ENCODE data around the gene BTD.
A peak's percentile ranks its signal among the peaks of the same experiment; 100 is the strongest.

Gene BTD

GRCh38 chr3:15645246-15645645 lies 43.7 kb downstream of the BTD start:
- TF ChIP-seq FOXM1 (IDR thresholded peaks at IDR 0.05; ENCODE audit: borderline replicate concordance, low read depth) (no peak), ZBTB7A (IDR thresholded peaks at IDR 0.05; ENCODE audit: low read depth) (no peak), CREB1 (IDR thresholded peaks at IDR 0.05; ENCODE audit: low read depth) (no peak), USF1 (IDR thresholded peaks at IDR 0.05) (no peak), NFIC (IDR thresholded peaks at IDR 0.05) (no peak), TEAD4 (IDR thresholded peaks at IDR 0.05) (no peak), TAF1 (IDR thresholded peaks at IDR 0.05; ENCODE audit: low read depth) (no peak)

DNA sequence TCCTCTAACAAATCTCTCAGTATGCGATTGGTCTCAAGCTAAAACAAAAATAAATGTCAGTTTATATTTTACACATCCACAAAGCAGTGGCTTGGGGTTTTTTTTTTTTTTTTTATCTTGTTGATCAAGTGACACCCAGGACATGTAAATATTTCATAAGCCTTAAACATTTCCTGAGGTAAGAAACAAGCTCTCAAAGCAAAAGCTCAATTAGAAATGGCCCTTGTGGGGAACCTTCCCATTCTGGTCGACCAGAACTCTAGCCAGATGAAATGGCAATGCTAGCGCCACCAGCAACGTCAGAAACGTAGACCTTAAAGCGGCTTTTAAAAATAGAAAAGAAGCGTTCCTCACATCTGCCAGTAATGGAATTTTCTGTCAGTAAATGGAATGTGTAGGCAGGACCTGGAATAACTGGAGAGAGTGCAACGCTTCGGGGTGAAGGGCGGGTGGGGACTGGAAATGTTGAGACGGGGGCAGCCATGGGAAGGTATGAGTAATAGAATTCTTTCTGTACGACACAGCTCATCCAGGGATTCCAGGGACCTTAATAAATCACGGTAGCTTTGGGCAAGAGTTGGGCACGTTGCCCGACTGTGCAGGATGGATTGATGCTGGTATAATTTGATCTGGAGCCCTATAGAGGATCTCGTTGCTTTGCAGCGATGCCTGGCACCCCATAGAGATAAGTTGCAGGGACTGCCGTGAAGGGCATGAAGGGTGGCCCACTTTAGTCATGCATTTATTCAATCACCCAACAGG lies 44.4 kb downstream of the BTD start:
- TF ChIP-seq RAD21 (IDR thresholded peaks at IDR 0.05; ENCODE audit: low read depth) = no peak
- TF ChIP-seq NFIC (IDR thresholded peaks at IDR 0.05) = peak; percentile 77
- TF ChIP-seq CEBPB (IDR thresholded peaks at IDR 0.05) = no peak; the same call in 1 of the 2 replicates
- TF ChIP-seq EGR1 (IDR thresholded peaks at IDR 0.05) = no peak
- TF ChIP-seq EP300 (IDR thresholded peaks at IDR 0.05; ENCODE audit: borderline replicate concordance) = peak; percentile 73
- no peak for TF ChIP-seq REST (IDR thresholded peaks at IDR 0.05; ENCODE audit: low read depth)
- TF ChIP-seq TAF1 (IDR thresholded peaks at IDR 0.05; ENCODE audit: low read depth) = no peak; the same call in 1 of the 2 replicates
- no peak for TF ChIP-seq YY1 (IDR thresholded peaks at IDR 0.05; ENCODE audit: low read depth)
- TF ChIP-seq ZBTB7A (IDR thresholded peaks at IDR 0.05; ENCODE audit: low read depth) = no peak
- no peak for TF ChIP-seq FOXM1 (IDR thresholded peaks at IDR 0.05; ENCODE audit: borderline replicate concordance, low read depth)
- peak; percentile 73 for TF ChIP-seq TCF12 (IDR thresholded peaks at IDR 0.05; ENCODE audit: low read depth)
- no peak for TF ChIP-seq MAX (IDR thresholded peaks at IDR 0.05)
- TF ChIP-seq TEAD4 (IDR thresholded peaks at IDR 0.05) = peak; percentile 80
- no peak for TF ChIP-seq USF1 (IDR thresholded peaks at IDR 0.05)
- no peak for TF ChIP-seq CREB1 (IDR thresholded peaks at IDR 0.05; ENCODE audit: low read depth)

GRCh38 chr3:15646851-15647511 lies 45.4 kb downstream of the BTD start:
- TF ChIP-seq TEAD4 (IDR thresholded peaks at IDR 0.05) = no peak
- TF ChIP-seq EP300 (IDR thresholded peaks at IDR 0.05; ENCODE audit: borderline replicate concordance) = no peak
- no peak for TF ChIP-seq RAD21 (IDR thresholded peaks at IDR 0.05; ENCODE audit: low read depth)
- TF ChIP-seq YY1 (IDR thresholded peaks at IDR 0.05; ENCODE audit: low read depth) = no peak
- TF ChIP-seq NFIC (IDR thresholded peaks at IDR 0.05) = no peak
- TF ChIP-seq EGR1 (IDR thresholded peaks at IDR 0.05) = no peak
- no peak for TF ChIP-seq REST (IDR thresholded peaks at IDR 0.05; ENCODE audit: low read depth)
- TF ChIP-seq CEBPB (IDR thresholded peaks at IDR 0.05) = no peak
- no peak for TF ChIP-seq TCF12 (IDR thresholded peaks at IDR 0.05; ENCODE audit: low read depth)
- TF ChIP-seq CREB1 (IDR thresholded peaks at IDR 0.05; ENCODE audit: low read depth) = no peak
- TF ChIP-seq ZBTB7A (IDR thresholded peaks at IDR 0.05; ENCODE audit: low read depth) = no peak
- TF ChIP-seq USF1 (IDR thresholded peaks at IDR 0.05) = no peak
- TF ChIP-seq FOXM1 (IDR thresholded peaks at IDR 0.05; ENCODE audit: borderline replicate concordance, low read depth) = no peak
- no peak for TF ChIP-seq MAX (IDR thresholded peaks at IDR 0.05)

DNA sequence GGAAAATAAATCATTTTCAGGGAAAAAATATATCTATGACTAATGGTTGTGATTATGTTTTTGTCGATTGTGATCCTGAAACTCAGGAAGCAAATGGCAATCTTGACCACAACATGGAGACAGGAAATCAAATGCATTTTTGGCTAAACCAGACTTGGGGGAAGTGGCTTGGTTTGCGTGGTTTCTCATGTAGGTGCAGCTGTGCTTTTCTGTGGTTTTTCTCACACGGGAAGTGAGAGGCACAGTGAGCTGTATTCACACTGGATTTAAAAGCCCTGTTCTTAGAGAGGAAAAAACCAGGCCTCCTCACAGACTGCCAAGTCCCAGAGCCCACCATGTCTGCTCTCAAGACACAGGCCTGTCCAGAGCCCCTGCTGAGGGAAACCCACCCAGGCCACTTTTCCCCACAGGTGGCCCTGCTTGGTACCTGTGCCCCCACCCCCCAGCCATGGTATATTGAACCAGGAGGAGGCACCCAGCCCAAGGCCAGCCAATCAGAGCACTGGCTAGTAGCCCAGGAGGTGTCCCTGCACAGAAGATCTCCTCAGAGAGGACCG lies 46.1 kb downstream of the BTD start:
- TF ChIP-seq ZBTB7A (IDR thresholded peaks at IDR 0.05; ENCODE audit: low read depth) (no peak), TCF12 (IDR thresholded peaks at IDR 0.05; ENCODE audit: low read depth) (no peak), CREB1 (IDR thresholded peaks at IDR 0.05; ENCODE audit: low read depth) (no peak), FOXM1 (IDR thresholded peaks at IDR 0.05; ENCODE audit: borderline replicate concordance, low read depth) (no peak), TAF1 (IDR thresholded peaks at IDR 0.05; ENCODE audit: low read depth) (no peak), RAD21 (IDR thresholded peaks at IDR 0.05; ENCODE audit: low read depth) (no peak), REST (IDR thresholded peaks at IDR 0.05; ENCODE audit: low read depth) (no peak), EGR1 (IDR thresholded peaks at IDR 0.05) (no peak), MAX (IDR thresholded peaks at IDR 0.05) (no peak), TEAD4 (IDR thresholded peaks at IDR 0.05) (no peak), EP300 (IDR thresholded peaks at IDR 0.05; ENCODE audit: borderline replicate concordance) (no peak), YY1 (IDR thresholded peaks at IDR 0.05; ENCODE audit: low read depth) (no peak), CEBPB (IDR thresholded peaks at IDR 0.05) (no peak), USF1 (IDR thresholded peaks at IDR 0.05) (no peak)

Measured in Ishikawa (cell line).